Measurements from ENCODE around the gene SLC22A4. TPM values are rescaled to one million over a fixed set of nuclear protein-coding genes. Genes with fewer than 3 reads are reported as not detected.
A peak's percentile ranks its signal among the peaks of the same experiment; 100 is the strongest.

SLC22A4 gene
- total RNA-seq, 1 experiment from 2014 or later: 7.5 TPM

- no peak for DNase-seq (ENCODE audit: low read depth)
Measured at GRCh38 chr5:132262882-132263547, 31.2 kb upstream of the SLC22A4 start.

GRCh38 chr5:132263548-132264261 lies 30.5 kb upstream of the SLC22A4 start:
- peak; percentile 97 for DNase-seq (ENCODE audit: low read depth)

DNA sequence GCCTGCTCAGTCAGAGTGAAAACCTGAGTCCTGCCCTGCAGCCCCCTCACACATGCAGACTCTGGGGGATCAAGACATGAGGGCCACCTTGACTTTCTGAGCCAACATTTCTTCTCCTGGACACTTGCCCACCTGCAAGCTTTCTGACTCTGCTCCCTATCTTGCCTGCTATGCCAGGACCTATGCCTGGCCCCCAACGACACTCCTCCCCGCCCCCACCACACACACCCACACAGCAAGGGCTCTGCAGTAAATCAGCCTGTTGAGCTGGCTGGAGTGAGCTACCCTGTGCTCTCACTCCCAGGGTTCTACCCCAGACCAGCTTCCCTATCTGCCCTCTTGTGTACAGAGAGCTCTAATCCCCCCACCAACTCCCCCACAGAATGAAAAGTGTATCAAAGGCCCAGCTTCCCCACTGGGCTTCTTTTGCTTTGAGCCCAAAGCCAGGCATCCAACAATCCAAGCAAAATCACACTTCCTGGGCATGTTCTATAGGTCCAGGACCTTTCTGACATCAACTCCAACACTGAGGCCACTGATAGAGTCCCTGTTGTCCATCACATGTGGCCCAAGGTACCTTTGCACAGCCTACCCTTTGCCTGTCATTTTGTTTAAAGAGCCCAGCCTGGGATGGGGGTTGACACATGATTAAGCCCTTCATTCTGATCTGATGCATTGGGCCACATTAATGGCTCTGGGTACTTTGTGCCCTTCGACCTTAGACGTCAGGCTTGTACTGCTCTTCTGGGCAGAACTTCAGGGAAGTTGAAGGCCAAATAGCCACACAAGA lies 29.5 kb upstream of the SLC22A4 start:
- no peak for DNase-seq (ENCODE audit: low read depth)

DNA sequence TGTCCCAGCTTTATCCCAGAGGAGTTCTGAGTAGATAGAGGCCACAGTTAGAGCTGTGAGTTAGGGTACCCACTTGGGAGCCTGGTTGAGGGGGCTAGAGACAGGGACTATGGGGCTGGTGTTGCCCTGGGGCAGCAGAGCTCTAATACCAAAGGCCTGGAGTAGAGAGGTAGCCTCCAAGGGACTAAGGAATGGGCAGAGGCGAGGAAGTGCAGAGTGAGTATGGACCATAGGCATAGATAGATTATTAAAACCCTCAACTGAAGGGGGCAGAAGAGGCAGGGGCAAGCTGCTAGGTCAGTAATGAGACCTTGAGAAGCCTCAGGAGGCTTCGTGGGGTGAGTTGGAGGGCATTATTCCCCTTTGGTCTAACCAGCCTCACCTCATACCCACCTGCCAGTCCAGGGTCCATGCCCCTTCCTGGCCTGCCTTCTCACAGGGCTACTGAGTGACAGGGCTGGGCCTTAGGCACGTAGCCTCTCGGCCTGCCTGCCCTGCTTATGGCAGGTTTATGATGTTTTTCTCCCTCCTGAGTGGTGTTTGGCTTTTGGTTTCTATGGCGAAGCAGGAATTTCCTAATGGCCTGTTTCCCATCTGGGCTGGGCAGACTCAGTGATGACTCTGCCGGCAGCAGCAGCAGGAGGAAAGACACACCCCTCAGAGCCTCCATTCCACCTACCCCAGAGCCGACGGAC lies 28.7 kb upstream of the SLC22A4 start:
- DNase-seq (ENCODE audit: low read depth): peak; percentile 97

DNA sequence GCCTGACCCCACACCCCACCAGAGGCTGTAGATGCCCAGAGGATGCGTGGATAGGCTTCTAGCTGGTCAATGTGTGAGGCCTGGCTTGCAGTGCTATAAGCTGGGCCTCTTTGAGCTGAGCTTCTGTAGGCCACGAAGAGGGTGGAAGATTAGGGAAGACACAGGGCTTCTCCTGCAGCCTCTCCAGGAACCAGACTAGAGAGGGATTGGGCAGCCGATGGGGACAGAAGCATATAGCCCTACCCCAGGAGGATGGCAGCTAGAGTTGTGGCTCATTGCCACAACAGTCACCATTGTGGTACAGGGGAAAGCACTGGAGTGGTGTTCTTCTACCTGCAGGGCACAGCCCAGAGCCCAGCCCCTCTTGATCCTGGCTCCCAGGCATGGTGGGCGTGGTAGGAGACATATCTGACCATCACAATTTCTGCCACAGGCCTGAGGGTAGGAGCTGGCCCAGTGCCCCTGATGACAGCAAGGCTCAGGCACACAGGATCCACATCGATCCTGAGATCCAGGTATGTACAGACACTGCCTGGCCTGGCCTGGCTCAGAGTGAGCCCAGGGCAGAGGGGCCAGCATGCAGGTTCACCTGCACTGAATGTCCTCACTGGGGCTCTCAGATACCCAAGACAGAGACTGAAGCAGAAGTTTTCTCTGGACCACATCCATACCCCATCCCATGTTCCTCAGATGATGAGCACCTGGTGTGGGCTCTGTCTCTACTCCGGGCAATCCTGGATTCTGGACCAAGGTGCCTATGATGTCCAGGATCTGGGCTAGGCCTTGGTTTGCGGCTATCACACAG lies 28.0 kb upstream of the SLC22A4 start:
- peak; percentile 65 for DNase-seq (ENCODE audit: low read depth)

DNA sequence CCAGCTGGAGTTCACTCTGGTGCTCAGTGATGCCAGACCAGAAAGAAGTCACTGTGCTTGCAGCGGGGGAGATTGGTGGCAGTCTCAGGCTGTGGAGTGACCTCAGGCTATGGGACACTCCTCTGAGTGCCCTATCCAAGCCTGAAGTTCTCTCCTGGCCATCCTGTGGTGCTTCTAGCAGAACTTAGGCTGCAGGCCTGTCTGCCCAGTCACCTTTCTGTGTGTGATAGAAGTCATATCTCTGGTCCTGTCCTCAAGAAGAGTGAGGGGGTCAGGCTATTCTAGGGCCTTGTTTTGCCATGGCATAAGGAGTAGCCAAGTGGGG lies 27.4 kb upstream of the SLC22A4 start:
- DNase-seq (ENCODE audit: low read depth): no peak

DNA sequence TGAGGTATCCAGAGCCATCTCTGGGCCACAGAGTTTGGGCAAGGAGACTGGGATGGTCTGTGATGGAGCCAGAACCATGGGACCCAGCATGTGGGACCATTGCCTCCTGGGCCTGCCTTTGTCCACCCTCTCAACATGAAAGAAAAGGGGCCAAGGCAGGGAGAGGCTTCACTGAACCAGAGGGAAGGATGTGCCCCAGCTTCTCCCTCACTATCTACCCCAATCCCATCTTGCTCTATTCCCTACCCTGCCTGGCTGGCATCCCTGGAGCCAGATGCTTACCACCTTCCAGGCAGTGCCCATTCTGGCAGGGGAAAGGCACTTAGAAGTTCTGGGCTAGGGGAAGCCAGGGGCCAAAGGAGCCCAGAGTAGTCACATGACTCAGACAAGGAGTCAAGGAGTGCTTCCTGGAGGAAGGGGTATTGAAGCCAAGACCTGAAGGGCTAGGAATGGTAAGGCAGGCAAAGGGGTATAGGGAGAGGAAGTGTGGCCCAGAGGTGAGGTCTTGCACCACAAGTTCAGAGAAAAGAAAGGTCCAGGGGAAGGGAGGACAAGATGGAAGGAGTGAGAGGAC lies 26.9 kb upstream of the SLC22A4 start:
- DNase-seq (ENCODE audit: low read depth): no peak

DNA sequence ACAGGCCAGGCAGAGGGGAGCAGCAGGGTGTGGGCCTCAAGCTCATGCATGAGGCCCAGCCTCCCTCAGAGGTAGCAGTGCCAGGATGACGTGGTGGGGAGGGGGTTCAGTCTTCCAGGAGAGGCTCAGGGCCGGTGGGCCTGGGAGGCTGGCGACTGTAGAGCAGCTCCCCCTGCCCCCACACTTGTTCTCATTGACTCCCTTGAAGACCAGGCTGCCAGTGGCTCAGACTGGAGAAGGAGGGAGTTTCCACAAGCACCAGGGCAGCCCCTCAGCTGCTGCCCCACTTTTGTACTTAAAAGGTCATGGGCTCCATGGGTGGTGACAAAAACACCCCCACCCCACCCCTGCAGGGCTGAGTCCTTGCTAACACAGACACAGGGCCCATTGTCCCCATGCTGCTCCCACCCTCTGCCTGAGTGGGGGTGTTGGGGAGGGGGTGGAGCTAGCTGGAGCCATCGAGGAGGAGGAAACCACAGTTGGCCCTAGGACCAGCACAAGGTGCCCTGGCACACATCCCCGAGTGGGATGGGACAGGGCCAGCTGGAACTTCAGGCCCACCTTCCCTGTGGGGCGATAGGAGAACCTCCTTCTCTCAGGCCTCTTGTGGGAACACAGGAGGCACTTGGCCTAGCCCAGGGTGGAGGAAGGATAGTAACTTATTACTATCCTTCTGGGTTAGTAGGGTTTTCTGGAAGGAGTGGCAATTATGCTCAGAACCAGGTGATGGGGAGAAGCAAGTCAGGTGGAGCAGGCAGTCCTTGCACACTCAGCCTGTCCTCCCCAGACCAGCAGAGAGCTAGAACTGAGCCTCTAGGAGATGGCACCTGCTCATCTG lies 26.0 kb upstream of the SLC22A4 start:
- no peak for DNase-seq (ENCODE audit: low read depth)

DNA sequence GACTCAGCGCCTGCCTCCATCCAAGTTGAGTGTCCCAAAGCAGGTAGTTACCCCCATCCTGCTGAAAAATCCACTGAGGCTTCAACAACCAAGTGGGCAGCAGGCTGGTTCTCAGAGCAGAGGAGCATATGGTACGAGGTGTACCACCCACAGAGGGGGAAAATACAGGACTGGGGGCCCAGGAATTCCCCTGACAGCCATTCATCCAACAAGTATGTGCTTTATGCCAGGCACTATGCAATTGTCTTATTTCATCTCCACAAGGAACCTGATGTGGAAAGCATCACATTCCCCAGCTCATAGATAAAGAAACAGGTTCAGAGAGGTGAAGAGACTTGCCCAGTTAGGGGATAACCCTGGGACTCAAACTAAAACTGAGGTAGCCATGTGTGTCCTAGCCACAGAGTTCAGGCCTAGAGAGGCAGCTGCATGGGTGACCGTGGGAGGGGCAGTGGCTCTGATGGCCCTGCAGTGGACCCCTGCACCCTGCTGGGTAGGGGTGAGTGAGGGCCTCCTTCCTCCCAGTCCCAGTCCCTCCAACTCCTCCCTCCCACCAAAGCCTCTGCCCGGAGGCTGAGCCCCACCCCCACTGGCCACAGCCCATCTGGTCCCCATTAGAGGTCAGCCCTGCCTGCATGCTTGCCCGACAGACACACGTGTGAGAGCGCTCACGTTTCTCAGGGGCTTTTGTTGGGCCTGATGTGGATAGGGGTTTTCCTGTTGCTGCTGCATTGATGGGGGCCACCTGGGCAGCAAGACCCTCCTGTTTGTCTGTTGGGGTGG lies 25.2 kb upstream of the SLC22A4 start:
- peak; percentile 37 for DNase-seq (ENCODE audit: low read depth)

GRCh38 chr5:132269635-132270334 lies 24.4 kb upstream of the SLC22A4 start:
- DNase-seq (ENCODE audit: low read depth): no peak

GRCh38 chr5:132270335-132270665 lies 23.9 kb upstream of the SLC22A4 start:
- DNase-seq (ENCODE audit: low read depth): no peak

DNA sequence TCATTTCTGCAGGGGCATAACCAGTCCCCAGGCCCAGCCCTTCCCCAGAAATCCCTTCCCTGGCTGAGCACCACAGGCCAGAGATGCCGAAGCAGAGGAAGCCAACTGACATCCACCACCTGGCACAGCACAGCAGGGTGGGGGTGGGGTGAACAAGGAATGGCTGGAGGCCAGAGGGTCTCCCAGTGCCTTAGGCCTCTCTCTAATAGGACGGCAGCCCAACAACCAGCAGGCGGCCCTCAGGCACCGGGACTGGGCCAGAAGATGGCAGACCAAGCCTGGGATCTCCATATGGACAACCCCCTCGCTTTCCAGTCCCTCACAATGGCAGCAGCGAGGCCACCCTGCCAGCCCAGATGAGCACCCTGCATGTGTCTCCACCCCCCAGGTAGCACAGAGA lies 23.5 kb upstream of the SLC22A4 start:
- no peak for DNase-seq (ENCODE audit: low read depth)

DNA sequence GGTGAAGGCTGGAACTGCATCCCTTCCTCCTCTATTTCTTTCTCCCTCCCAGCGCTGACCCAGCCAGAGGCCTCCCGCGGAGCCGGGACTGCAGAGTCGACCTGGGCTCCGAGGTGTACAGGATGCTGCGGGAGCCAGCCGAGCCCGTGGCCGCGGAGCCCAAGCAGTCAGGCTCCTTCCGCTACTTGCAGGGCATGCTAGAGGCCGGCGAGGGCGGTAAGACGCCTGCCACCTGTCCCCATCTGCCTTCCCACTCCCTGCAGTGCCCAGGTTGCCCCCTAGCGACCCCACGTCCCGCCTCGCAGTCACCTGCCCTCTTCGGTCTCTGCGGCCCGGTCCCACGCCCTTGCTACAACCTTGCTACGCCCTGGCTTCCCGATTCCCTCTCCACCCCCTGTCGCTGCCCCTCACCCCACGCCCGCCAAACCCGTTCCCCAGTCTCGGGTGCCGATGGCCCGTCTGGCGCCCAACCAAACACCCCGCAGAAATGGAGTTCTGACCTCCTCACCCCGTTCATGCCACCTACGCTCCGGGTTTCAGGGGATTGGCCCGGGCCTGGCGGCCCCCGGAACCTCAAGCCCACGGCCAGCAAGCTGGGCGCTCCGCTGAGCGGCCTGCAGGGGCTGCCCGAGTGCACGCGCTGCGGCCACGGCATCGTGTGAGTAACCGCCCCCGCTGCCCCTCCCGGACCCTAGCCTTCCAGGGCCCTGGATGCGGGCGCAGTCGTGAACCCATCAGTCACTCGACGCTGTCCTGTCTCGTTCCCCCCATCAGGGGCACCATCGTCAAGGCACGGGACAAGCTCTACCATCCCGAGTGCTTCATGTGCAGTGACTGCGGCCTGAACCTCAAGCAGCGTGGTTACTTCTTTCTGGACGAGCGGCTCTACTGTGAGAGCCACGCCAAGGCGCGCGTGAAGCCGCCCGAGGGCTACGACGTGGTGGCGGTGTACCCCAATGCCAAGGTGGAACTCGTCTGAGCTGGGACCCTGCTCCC lies 22.6 kb upstream of the SLC22A4 start:
- no peak for DNase-seq (ENCODE audit: low read depth)

- DNase-seq (ENCODE audit: low read depth): peak; percentile 41
Measured at GRCh38 chr5:132272311-132273210, 21.6 kb upstream of the SLC22A4 start.

DNA sequence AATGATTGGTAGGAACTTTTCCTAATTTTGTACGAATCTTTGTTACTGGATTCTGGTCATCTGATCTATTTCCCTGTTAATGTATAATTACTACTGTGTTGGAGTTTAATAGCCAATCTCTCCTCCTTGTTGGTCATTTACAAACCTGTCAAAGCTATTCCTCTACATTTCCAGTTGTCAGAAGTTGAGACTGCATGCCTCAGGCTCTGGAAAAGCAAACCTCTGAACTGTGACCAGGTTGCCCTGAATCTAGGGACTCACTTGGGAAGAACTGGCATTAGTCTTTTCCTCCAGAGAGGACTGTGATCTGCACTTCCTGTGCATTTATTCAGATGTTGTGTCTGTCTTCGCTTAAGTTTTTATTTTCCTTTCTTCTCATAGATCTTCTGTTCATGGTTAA lies 20.6 kb upstream of the SLC22A4 start:
- no peak for DNase-seq (ENCODE audit: low read depth)

DNA sequence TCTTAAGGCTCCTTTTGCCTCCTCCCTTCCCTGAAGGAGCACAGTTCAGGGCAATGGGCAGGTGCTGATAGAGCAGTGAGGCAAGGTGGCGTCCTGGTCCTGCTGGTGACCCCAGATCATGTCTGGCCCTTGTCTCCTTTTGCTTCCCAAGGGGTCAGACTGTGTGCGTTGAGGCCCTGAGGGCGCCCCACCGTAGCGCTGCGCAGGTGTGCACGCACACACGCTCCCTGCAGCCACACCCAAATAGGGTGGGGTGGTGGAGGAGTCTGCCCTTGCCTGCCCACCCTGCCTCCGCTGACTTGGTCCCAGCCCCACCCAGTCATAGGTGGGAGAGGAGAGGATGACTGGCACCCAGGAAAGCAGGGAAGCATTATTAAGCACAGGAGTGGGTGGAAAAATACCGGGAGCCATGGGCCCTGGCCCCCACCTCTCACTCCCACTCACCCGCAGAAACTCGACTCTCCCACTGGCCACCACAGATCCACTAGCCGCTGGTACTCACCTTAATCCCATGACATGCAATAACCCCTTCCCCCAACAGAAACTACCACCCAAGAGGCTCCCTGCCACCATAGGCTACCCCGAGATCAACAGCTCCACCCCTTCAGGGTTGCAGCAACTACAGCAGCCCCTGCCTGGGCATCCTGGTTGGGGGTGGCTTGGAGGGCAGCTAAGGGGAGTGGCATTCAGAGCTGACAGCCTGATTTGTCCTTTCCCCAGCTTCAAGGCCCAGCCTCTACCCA lies 20.0 kb upstream of the SLC22A4 start:
- DNase-seq (ENCODE audit: low read depth): no peak

Data from M059J (cell line).